Urinary bladder (tissue), 4 donors: Measurements from ENCODE around the gene STIMATE. TPM values are rescaled to one million over a fixed set of nuclear protein-coding genes. Genes with fewer than 3 reads are reported as not detected.

ENCODE experiments used
- DNase-seq: peaks from one replicate; pipeline ENCODE4 v3.0.0-alpha.2; 2015; ENCODE audit errors: extremely low spot score
- H3K27ac ChIP-seq: one replicate; pipeline ENCODE4 v1.5.1; 2013; ENCODE audit warnings: low read depth, mild to moderate bottlenecking, moderate library complexity
- H3K36me3 ChIP-seq: one replicate; pipeline ENCODE4 v1.6.1; 2013; ENCODE audit warnings: mild to moderate bottlenecking, moderate library complexity; ENCODE audit not compliant: insufficient read depth
- H3K4me1 ChIP-seq: one replicate; pipeline ENCODE4 v1.6.1; 2013; ENCODE audit warnings: mild to moderate bottlenecking, moderate library complexity; ENCODE audit not compliant: insufficient read depth
- H3K4me3 ChIP-seq: one replicate; pipeline ENCODE4 v1.5.1; 2013; ENCODE audit warnings: low read depth, low read length
- WGBS: extraction: QIAGEN DNeasy Blood & Tissue Kit; methylation state at CpG from one replicate; pipeline ENCODE4 v1.1.7; 2013; 5-methylcytosine and 5-hydroxymethylcytosine counted together
- polyA plus RNA-seq: library from polyadenylated mRNA; stranded (reverse); fragments of 200-250 nt; gene quantifications from one replicate; pipeline ENCODE4 v1.2.3, GENCODE V29; 2013
- total RNA-seq: library from RNA; depleted of rRNA; stranded (reverse); fragments of >200 nt; gene quantifications from one replicate; pipeline ENCODE4 v1.2.3, GENCODE V29; 2014
- donor health status: healthy with polysubstance abuse.
- donor health status: healthy.

The STIMATE gene
- total and polyA plus RNA-seq, 2 donors: 11.8 to 17.6 TPM

GRCh38 chr3:52849656-52850055, 47.7 kb downstream of the STIMATE start:
- 96% methylated on average over 15 of the region's 15 CpGs for WGBS
- H3K4me3 ChIP-seq: no peak overlapping the region

GRCh38 chr3:52848617-52849016, 48.7 kb downstream of the STIMATE start:
- WGBS: 63% methylated on average over 7 of the region's 7 CpGs
- Histone ChIP-seq H3K4me1 (no peaks in the 10 kb centered on the region), H3K36me3 (peaks cover 5% of the 10 kb centered on the region), H3K27ac (no peak overlapping the region), H3K4me3 (no peak overlapping the region)
- no peak for DNase-seq

More at GRCh38 chr3:52849656-52850055, 47.7 kb downstream of the STIMATE start:
- H3K4me1 ChIP-seq: no peaks in the 10 kb centered on the region
- no peak overlapping the region for H3K27ac ChIP-seq
- H3K36me3 ChIP-seq: peaks cover 5% of the 10 kb centered on the region
- no peak for DNase-seq

- no peak for DNase-seq
- no peaks in the 10 kb centered on the region for H3K4me1 ChIP-seq
- no peak overlapping the region for H3K4me3 ChIP-seq
- 93% methylated on average over 7 of the region's 7 CpGs for WGBS
- peaks cover 2% of the 10 kb centered on the region for H3K36me3 ChIP-seq
- H3K27ac ChIP-seq: no peak overlapping the region
These were observed 49.6 kb downstream of the STIMATE start for GRCh38 chr3:52847726-52848125.

GRCh38 chr3:52847241-52847640, 50.1 kb downstream of the STIMATE start:
- peaks cover 2% of the 10 kb centered on the region for H3K36me3 ChIP-seq
- no peak overlapping the region for H3K4me3 ChIP-seq
- WGBS: 95% methylated on average over 6 of the region's 6 CpGs
- H3K27ac ChIP-seq: no peak overlapping the region
- DNase-seq: no peak
- no peaks in the 10 kb centered on the region for H3K4me1 ChIP-seq

GRCh38 chr3:52846432-52846965, 50.8 kb downstream of the STIMATE start:
- Histone ChIP-seq H3K36me3 (peaks cover 2% of the 10 kb centered on the region), H3K4me3 (no peak overlapping the region), H3K27ac (no peak overlapping the region), H3K4me1 (no peaks in the 10 kb centered on the region)
- DNase-seq: no peak
- WGBS: 86% methylated on average over 15 of the region's 15 CpGs

GRCh38 chr3:52845691-52846431, 51.5 kb downstream of the STIMATE start:
- H3K36me3 ChIP-seq: peaks cover 2% of the 10 kb centered on the region
- peak overlapping the region; percentile 82 for H3K27ac ChIP-seq
- 79% methylated on average over 7 of the region's 7 CpGs for WGBS
- H3K4me1 ChIP-seq: no peaks in the 10 kb centered on the region
- no peak overlapping the region for H3K4me3 ChIP-seq
- no peak for DNase-seq

GRCh38 chr3:52845157-52845556, 52.2 kb downstream of the STIMATE start:
- H3K27ac ChIP-seq: peak overlapping the region; percentile 82
- no peak overlapping the region for H3K4me3 ChIP-seq
- no peak for DNase-seq
- H3K4me1 ChIP-seq: no peaks in the 10 kb centered on the region
- H3K36me3 ChIP-seq: peaks cover 4% of the 10 kb centered on the region
- 23% methylated on average over 6 of the region's 6 CpGs for WGBS

- peak overlapping the region; percentile 2 for H3K27ac ChIP-seq
- WGBS: 73% methylated on average over 18 of the region's 18 CpGs
- H3K4me3 ChIP-seq: no peak overlapping the region
- no peak for DNase-seq
- H3K36me3 ChIP-seq: peaks cover 4% of the 10 kb centered on the region
- H3K4me1 ChIP-seq: no peaks in the 10 kb centered on the region
These were observed 52.9 kb downstream of the STIMATE start for GRCh38 chr3:52844290-52844975.

GRCh38 chr3:52843881-52844280, 53.5 kb downstream of the STIMATE start:
- H3K4me3 ChIP-seq: no peak overlapping the region
- WGBS: 91% methylated on average over 2 of the region's 2 CpGs

GRCh38 chr3:52843108-52843865, 54.1 kb downstream of the STIMATE start:
- H3K4me1 ChIP-seq: no peaks in the 10 kb centered on the region
- no peak overlapping the region for H3K4me3 ChIP-seq
- DNase-seq: peak; percentile 6
- WGBS: 70% methylated on average over 20 of the region's 20 CpGs
- H3K36me3 ChIP-seq: peaks cover 4% of the 10 kb centered on the region
- no peak overlapping the region for H3K27ac ChIP-seq

More at GRCh38 chr3:52843881-52844280, 53.5 kb downstream of the STIMATE start:
- Histone ChIP-seq H3K36me3 (peaks cover 4% of the 10 kb centered on the region), H3K27ac (peak overlapping the region; percentile 2), H3K4me1 (no peaks in the 10 kb centered on the region)
- no peak for DNase-seq

GRCh38 chr3:52842424-52842823, 54.9 kb downstream of the STIMATE start:
- Histone ChIP-seq H3K27ac (no peak overlapping the region), H3K36me3 (peaks cover 4% of the 10 kb centered on the region), H3K4me1 (no peaks in the 10 kb centered on the region), H3K4me3 (no peak overlapping the region)
- WGBS: 76% methylated on average over 7 of the region's 7 CpGs
- DNase-seq: no peak

GRCh38 chr3:52841981-52842340, 55.4 kb downstream of the STIMATE start:
- no peak for DNase-seq
- no peaks in the 10 kb centered on the region for H3K4me1 ChIP-seq
- peaks cover 3% of the 10 kb centered on the region for H3K36me3 ChIP-seq
- no peak overlapping the region for H3K27ac ChIP-seq
- 87% methylated on average over 12 of the region's 12 CpGs for WGBS
- no peak overlapping the region for H3K4me3 ChIP-seq

- Histone ChIP-seq H3K36me3 (peaks cover 2% of the 10 kb centered on the region), H3K27ac (no peak overlapping the region), H3K4me3 (no peak overlapping the region), H3K4me1 (no peaks in the 10 kb centered on the region)
- no peak for DNase-seq
- 96% methylated on average over 12 of the region's 12 CpGs for WGBS
These were observed 56.0 kb downstream of the STIMATE start for GRCh38 chr3:52841211-52841980.
